Adipose tissue (tissue), 3 donors: ENCODE data around the gene NRP2. TPM values are rescaled to one million over a fixed set of nuclear protein-coding genes. Genes with fewer than 3 reads are reported as not detected.

Source experiments
- H3K27ac ChIP-seq: one replicate; pipeline ENCODE4 v1.5.1; 2013; ENCODE audit warnings: low read depth, low read length
- WGBS, 3 donors: extraction: QIAGEN DNeasy Blood & Tissue Kit; methylation state at CpG; one replicate each; pipeline ENCODE4 v1.1.7; 2013; 5-methylcytosine and 5-hydroxymethylcytosine counted together
- polyA plus RNA-seq, 3 donors: library from polyadenylated mRNA; stranded (reverse); fragments of 200-250 nt; gene quantifications; one replicate each; pipeline ENCODE4 v1.2.3, GENCODE V29; 2013
- donor health status: healthy with polysubstance abuse.
- donor health status: Bipolar disorder and iron deficiency.
- donor health status: healthy.

Gene NRP2
- polyA plus RNA-seq, 3 donors = 1.7 to 20.4 (median 11.4) TPM

DNA sequence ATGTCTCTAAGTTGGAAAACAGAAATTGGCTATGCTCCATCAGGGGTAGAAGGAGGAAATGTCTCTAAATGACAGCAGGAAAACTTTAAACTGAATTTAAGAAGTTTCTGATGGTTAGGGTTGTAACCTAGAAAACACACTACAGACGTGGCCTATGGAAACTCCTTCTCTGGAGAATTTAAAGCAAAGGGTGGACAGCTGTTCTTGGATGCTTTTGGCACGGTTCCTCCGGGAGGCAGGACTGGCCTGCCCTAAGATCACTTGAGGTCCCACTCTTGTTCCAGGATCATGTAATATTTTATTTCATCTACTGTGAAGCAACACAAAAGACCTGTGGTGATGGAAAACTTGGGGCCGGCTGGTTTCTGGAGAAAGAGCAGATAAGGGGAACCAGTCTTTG, 77.0 kb downstream of the NRP2 start:
- no peak overlapping the region for H3K27ac ChIP-seq
- WGBS, 3 donors = 61 to 81% (median 68%) methylated on average over 4 of the region's 4 CpGs

DNA sequence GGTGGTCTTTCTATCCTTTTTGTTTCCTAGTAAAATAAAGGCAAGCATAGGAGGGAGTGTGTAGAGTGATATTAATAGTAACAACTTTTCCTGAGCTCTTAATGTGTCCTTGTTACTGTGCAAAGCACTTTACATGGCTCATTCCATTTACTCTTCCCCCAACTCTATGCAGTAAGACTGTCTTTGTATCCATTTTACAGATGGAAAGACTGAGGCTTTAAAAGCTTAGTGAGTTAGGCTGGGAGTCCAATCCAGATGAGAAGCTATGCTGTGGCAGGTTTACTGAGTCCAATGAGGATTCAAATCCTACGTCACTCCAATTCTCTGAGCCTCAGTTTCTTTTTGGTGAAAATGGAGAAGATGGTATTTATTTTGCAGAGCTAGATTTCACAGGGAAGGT, 77.4 kb downstream of the NRP2 start:
- WGBS, 3 donors = 90 to 98% (median 97%) methylated on average over 1 of the region's 1 CpG

DNA sequence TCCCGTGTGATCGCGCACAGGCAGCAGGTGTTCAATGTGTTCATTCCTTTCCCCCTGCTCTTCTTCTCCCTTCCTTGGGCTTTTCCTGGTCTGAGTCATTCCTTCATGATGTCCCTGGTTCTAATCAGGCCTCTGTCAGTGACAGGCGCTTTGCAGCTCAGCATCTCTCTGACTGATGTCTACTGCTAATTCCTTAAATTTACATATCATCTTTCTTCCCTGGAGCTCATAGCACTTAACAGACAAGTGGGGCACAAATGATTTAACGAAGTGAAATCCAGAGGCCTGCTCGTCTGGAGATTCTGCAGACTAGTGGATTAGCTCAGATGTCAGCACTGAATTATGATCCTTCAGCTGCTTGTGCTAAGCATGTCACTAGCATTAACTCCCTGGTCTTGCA, 77.9 kb downstream of the NRP2 start:
- WGBS, 3 donors = 96 to 97% (median 97%) methylated on average over 6 of the region's 6 CpGs
- no peak overlapping the region for H3K27ac ChIP-seq

More for the DNA sequence above, 77.4 kb downstream of the NRP2 start:
- no peak overlapping the region for H3K27ac ChIP-seq

DNA sequence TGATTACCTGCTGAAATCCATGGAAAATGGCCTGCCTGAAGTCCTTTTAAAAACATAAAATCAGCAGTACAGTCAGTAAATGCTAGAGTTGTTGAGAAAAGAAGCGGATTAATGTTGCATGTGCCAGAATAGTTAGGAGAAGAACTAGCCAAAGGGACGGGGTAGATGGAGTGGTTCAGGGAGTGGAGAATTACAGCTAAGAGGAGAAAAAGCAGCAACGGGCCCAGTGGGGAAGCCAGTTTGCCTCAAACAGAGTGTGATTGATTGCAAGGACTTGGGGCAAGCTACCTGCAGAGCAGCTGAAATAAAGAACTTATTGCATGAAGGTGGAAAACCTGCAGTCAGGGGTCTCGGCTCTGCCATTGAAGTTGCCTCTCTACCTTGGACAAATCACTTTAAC, 79.1 kb downstream of the NRP2 start:
- H3K27ac ChIP-seq = no peak overlapping the region
- 88 to 95% (median 92%) methylated on average over 4 of the region's 4 CpGs for WGBS, 3 donors

DNA sequence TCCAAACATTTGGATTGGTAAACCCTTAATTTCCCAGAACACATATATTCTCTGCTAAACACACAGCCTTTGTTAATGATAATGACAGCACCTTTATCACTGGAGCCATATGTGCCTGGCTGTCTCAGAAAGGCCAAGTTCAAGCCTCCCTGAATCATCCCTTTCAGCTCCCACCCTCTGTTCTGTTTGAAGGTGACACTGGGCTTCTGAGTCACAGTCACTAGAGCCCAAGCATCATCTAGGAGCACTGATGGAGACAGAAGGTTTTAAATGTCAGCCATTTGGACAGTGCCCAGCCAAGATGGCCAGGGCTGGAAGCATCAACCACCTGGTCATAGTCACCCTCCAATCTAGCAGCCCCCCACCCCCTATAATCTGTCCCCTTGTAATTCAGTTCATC, 80.6 kb downstream of the NRP2 start:
- no peak overlapping the region for H3K27ac ChIP-seq

DNA sequence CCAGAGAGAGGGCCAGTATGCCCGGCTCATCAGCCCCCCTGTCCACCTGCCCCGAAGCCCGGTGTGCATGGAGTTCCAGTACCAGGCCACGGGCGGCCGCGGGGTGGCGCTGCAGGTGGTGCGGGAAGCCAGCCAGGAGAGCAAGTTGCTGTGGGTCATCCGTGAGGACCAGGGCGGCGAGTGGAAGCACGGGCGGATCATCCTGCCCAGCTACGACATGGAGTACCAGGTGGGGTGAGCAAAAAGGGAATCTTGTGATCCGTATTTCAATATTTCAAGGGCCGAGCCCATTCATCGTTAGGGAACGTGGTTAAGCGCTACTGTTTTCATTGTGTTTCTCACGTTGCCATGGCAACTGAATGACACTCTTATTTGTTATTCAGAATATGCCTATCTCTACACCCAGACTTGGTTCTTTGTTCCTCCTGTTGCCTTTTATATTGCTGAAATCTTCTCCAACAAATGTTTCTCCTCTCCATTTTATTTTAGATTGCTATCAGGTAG, 81.5 kb downstream of the NRP2 start:
- WGBS, 3 donors = 26 to 61% (median 61%) methylated on average over 21 of the region's 21 CpGs
- H3K27ac ChIP-seq = no peak overlapping the region

DNA sequence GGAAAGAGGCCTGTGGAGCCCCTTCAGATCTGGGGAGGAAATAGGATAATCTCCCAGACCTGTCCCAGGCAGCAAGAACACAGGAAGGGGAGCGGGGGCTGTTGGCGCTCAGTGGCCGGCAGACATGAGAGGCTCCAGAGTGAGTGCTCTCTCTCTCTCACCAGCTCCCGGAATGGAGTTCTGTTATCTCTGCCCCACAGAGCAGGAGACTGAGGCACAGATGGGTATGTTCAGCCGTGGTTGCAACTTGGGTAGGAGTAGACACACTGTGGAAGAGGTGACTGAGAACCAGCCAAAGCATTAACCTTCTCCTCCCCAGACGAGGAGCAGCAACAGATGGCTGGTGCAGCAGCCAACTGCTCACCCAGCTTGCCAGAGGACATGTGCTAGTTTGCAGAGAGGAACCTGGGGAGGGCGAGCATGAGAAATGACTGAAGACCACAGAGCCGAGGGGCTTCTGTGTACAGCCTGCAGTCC, 82.0 kb downstream of the NRP2 start:
- H3K27ac ChIP-seq = no peak overlapping the region
- WGBS, 3 donors = 48 to 71% (median 66%) methylated on average over 8 of the region's 8 CpGs

DNA sequence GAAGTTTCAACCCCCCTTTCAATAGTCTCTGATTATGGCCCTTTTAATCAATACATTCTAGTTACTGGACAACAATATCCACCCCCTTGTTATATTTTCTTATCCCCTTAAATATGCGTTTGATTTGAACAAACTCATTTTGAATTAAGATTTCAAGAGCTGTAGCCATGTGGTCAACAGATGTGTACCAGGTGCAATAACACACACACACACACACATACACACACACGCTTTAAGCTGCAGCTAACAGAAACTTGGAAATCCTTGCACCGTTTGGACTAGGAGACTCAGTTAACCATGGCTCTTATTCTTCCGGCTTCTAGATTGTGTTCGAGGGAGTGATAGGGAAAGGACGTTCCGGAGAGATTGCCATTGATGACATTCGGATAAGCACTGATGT, 82.8 kb downstream of the NRP2 start:
- no peak overlapping the region for H3K27ac ChIP-seq
- WGBS, 3 donors = 71 to 94% (median 92%) methylated on average over 8 of the region's 8 CpGs

DNA sequence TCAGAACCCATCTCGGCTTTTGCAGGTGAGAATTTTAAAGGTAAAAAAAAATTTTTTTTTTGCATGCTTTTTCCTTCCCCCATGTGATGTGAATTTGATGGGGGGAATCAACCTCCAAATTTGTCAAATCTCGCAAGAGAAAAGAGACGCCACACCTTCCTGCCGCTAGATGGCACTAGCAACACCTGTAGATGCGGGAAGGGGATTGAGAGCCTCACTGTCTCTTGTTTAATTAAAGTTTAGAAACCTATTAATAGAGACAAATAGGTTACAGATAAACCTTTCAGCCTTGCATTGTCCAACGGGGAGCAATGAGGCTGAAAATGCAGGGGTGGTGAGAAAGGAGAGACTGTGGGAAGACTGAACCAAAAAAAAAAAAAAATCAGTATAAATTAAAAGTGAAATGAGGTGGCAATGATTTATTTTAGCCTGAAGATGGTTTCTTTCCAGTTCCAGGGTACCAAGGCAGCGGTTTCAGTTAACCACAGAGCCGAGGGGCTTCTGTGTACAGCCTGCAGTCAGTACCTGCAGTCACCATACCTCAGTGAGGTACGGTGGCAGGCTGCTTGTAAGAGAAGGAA, 84.6 kb downstream of the NRP2 start:
- no peak overlapping the region for H3K27ac ChIP-seq
- 15 to 23% (median 16%) methylated on average over 9 of the region's 9 CpGs for WGBS, 3 donors

DNA sequence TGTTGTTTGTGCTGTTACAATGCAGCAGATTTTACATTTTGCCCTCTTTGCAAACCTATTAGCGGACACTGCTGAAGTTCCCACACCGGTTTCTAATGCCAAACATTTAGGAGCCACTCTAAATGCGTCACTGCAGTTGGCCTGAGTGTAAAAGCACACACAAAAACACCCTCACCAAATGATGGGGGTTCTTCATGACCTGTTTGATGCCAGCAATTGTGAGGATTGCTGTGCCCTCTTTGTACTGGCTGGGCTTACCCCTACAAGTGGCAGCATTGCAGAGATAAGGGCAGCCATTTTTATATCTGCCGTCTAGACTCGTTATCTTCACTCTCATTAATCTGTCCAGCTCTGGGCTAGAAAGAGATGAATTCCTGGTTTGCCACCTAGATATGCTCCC, 85.3 kb downstream of the NRP2 start:
- 78 to 93% (median 91%) methylated on average over 5 of the region's 5 CpGs for WGBS, 3 donors
- no peak overlapping the region for H3K27ac ChIP-seq

DNA sequence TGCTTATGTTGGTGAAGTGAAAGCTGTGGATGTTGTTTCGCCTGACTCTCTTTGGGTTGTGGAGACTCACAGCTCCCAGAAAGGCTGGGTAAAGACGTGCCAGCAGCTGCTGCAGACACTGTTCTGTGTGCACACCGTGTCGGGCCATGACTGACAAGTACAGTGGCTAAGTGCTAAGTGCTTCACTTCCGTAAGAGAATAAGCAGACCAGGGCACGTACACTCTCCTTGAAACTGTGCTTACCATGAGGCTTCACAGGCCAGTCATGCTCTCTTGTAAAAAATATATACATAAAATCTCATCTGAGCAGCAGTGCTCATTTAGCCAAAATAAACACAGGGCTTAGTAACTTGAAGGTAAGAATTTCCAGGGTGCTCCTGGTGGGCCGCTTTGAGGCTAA, 86.0 kb downstream of the NRP2 start:
- no peak overlapping the region for H3K27ac ChIP-seq
- WGBS, 3 donors = 91 to 94% (median 94%) methylated on average over 7 of the region's 7 CpGs

DNA sequence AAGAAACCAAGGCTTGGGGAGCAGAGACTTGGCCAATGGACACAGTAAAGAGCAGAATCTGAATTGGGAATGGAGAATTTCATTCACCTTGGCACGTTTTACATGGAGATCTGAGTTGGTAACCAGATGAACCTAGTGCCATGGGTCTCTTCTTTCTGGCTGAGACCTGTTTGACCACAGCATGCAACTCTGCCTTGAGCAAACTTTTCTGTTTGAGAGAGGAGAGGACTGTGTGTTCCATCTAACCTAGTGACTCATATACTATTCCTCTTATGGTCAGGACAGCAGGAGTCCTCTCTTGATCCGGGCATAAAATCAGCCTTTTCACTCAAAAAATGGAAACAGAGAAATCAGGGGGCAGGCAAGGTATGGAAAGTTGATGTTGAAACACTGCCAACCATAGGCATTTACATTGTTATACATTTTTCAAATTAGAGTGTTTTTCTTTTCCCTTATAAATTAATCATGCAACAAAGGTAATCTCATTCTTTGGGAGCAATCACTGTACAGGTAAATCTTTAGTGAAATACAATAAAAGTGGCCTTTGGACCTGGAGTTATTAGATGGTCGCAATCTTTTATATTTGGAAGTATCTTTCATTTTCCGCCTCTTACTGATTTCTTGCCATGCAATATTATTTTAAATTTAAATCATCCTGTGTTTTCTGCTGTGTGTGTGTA, 86.7 kb downstream of the NRP2 start:
- no peak overlapping the region for H3K27ac ChIP-seq
- 62 to 91% (median 64%) methylated on average over 4 of the region's 4 CpGs for WGBS, 3 donors

DNA sequence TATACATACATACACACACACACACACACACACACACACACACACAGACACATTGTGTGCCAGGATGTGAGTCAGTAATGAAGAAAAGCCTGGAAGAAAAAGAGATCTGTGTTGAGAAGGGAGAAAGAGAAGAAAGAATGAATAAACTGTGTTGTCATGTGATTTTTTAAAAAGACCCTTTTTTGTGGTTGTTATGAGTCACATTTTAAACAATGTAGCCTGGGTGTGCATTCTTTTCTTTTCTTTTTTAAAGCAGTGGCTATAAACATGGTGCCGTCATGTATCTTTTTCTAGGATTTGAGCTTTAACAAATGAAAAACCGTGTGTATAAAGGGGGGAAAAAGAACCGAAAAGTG, 87.2 kb downstream of the NRP2 start:
- no peak overlapping the region for H3K27ac ChIP-seq
- WGBS, 3 donors = 59 to 67% (median 62%) methylated on average over 3 of the region's 3 CpGs

DNA sequence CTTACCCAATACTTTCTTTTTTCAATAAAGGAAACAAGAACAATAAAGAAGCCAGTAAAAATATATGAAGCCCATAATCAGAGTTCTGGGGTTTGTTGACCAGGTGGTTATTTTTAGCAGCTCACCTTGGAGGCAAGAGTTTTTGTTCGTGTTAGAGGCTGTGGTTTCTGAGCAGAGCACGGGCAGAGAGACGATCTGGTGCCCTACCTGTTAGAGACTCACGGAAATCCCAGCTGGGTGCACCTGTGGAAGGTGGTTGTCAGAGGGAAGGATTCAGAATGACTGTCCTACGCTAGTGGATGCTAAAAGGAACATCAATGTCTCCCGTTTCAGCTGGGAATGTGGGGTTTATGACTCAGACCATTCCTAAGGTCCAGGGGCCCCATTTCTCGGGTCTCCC, 87.6 kb downstream of the NRP2 start:
- H3K27ac ChIP-seq = no peak overlapping the region
- 61 to 75% (median 74%) methylated on average over 7 of the region's 7 CpGs for WGBS, 3 donors

DNA sequence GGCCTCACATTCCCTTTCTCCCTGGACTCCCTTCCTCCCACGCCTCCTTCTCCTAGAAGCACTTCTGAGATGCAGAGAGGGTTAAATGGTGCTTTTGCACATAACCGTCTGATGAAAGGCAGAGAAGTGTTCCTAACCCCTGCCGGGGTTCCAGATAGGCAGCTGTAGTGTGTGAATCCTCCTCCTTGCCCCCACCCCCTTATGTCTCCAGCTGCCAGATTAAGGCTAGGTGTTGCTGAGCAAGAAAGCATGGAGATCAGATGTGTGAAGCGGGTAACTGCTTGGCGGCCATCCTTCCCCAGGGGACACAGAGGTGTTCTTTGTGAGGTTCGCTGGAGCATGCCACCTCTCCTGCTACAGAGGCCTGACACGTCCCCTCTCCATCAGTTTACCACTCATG, 88.3 kb downstream of the NRP2 start:
- WGBS, 3 donors = 82 to 86% (median 84%) methylated on average over 7 of the region's 7 CpGs
- no peak overlapping the region for H3K27ac ChIP-seq

DNA sequence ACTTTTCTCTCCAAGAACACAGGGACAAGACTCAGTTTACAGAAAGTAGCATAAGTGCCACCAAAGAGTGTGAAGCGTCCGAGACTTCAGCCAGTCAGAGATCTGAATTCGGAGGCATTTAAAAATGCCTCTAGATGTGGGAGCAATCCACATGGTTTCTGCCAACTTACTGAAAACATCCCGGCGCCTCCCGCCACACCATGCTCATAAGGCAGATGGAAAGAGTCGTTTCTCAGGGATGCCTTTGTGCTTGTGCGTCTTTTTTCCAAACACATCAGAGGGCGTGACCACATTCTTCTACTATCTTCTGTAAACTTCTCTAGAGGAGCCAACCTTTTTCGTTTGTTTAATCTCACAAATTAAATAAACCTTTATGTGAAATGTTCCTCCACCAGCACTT, 88.7 kb downstream of the NRP2 start:
- no peak overlapping the region for H3K27ac ChIP-seq
- 58 to 84% (median 78%) methylated on average over 10 of the region's 10 CpGs for WGBS, 3 donors

DNA sequence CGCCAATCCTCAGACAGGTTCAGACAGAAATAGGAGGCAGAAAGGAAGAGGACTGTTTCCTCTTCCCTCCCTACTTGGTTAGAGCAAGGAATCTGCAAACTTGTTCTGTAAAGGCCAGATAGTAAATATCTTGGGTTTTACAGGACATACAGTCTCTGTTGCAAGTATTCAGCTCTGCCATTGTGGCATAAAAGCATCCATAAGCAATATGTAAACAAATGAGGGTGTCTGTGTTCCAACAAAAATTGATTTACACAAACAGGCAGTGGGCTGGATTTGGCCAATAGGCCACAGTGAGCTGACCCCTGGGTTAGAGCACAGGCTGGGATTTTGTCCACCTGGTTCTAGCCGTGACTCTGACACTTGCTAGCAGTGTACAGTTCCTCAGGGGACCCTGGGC, 89.4 kb downstream of the NRP2 start:
- WGBS, 3 donors = 70 to 82% (median 81%) methylated on average over 2 of the region's 2 CpGs
- no peak overlapping the region for H3K27ac ChIP-seq

DNA sequence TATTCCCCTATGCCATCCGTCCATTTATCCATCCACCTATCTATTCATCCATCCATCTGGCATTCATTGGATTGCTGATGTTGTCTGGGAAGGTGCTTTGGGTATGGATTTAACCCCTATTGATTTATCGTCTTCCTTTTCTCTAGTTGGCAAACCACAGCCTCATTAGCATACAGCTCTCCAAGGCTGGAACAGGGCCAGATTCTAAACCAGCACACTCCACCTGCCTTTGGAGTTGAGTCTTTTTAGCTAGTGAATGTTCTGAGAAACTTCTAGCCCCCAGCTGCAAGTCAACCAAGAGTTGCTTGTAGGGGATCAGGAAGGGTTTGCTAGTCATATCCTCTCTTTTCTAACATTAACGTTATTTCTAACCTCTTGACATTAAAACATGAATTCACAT, 90.7 kb downstream of the NRP2 start:
- WGBS, 3 donors = 56 to 67% (median 65%) methylated on average over 3 of the region's 3 CpGs

DNA sequence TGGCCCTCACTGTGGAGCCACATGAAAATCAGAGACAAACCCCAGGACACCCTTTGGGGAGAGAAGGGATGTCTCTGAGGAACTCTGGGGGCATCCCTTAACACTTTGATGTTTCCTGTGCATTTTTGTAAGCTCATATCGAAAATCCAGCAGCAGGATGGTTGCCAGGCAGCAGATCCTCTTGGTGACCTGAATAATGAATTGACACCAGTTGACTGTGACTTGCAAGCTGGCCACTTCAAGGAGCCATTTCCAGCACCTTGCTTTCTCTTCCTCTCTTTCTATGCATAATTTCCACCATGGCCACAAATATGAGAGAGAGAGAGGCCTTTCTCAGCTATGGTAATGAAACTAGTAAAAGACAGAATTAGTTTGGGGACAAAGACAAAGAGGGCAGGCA, 91.7 kb downstream of the NRP2 start:
- 44 to 79% (median 78%) methylated on average over 1 of the region's 1 CpG for WGBS, 3 donors
- no peak overlapping the region for H3K27ac ChIP-seq

More for the DNA sequence above, 90.7 kb downstream of the NRP2 start:
- no peak overlapping the region for H3K27ac ChIP-seq
